HG03432 (cell line): ENCODE data around the gene THAP4.
A peak's percentile ranks its signal among the peaks of the same experiment; 100 is the strongest.

Experiments used
- ATAC-seq: cut with Tn5 transposase; IDR thresholded peaks from one replicate; pipeline ENCODE4 v1.9.1; 2021; ENCODE audit warnings: mild to moderate bottlenecking, moderate library complexity; ENCODE audit not compliant: unreplicated experiment

THAP4 gene

DNA sequence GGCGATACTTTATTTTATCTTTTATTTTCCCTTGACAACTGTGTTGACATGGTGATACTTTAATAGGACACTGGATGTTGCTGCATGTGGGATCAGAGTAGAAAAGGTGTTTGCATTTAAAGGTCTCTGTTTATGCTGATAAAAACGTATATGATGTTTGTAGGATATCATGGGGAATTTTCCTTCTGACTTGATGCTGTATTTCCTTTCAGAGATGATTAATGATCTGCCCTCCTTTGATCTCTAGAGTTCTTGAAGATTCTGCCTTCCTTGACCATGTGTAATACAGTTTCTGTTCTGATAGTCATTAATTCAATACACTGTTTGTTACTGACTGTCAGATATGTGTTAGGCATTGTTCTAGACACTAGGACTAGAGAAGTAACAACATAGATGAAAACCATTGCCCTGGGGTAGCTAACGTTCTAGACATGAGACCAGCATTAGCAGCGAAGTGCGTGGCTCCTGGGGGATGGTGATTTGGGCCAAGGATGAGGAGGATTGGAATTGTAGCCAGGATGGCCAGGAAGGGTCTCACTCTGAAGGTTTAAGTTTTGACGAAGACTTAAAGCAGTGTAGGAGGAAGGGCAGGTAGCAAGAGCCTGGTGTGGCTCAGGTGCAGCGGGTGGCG lies 3.3 kb upstream of the THAP4 start:
- ATAC-seq, result no peak

DNA sequence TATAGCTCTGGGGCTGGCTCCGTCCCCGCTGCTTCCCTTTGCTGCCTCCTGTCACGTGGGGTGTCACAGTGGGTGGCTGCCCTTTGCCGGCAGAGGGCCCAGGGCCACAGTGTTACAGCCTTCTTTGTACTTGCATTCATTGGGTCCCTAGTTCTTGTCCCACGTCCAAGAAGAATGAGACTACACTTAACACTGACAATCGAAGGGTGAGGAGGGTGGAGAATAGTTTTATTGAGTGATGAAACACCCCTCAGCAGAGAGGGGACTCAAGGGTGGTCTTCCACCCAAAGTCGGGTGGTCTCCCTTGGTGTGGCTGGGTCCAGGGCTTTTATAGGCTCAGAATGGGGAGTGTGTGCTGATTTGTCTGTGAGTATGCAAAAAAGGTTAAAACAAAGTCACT lies 2.4 kb upstream of the THAP4 start:
- no peak for ATAC-seq

DNA sequence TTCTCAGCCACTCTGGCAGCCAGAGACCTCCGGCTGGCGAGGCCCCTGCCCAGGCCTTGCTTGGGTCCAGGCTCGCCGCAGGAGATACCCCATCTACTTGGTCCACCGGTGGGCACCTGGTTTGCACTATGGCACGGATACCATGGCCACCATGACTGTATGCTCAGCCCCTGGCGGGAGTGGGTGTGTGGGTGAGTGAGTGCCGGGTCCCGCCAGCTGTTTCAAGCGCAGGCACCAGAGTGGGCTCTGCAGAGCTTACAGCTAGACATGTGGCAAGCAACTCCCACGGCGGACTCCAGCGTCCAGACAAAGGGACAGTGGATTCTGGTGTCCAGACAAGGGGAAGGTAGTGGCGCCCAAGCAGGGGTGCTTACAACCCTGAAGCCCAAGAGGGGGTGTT lies 2.0 kb upstream of the THAP4 start:
- no peak for ATAC-seq

DNA sequence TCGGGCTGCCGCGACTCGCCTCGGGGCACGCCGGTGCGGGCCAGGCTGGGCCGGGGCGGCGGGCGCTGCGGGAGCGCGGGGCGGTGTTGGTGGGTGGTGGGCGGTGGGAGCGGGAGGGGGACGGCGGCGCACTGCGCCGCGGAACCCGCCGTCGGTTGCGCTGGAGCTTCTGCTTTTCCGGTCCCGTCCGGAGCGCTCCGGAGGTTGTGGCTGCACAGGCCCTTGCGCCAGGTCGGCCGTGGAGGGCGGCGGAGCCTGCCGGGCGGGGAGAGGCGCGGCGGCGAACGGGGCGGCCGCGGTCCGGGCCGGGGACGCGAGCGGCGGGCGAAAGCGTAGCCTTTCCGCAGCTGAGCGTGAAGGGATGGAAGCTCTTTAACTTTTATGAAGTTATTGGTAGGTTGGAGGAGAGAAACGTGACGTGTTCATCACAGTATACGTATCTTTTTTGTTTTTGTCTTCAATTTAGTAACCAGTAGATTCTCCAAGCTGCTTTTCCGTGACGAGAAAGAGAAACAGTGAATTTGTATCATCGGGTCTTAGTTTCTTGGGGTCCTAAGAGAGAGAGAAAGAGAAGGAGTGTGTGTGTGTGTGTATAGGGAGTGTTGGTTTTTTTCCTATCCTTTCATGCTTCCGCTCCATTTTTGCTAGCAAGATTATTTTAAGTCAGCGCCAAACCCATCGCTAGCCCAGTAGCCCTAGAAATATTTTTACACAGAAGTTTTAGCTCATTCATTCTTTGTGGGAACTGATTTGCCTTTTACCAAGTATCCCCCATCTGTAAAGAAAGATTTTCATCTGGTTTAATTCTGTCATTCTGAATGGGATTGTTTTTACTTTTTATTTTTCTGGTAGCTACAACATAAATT lies 1.1 kb upstream of the THAP4 start:
- ATAC-seq, result peak; percentile 23

DNA sequence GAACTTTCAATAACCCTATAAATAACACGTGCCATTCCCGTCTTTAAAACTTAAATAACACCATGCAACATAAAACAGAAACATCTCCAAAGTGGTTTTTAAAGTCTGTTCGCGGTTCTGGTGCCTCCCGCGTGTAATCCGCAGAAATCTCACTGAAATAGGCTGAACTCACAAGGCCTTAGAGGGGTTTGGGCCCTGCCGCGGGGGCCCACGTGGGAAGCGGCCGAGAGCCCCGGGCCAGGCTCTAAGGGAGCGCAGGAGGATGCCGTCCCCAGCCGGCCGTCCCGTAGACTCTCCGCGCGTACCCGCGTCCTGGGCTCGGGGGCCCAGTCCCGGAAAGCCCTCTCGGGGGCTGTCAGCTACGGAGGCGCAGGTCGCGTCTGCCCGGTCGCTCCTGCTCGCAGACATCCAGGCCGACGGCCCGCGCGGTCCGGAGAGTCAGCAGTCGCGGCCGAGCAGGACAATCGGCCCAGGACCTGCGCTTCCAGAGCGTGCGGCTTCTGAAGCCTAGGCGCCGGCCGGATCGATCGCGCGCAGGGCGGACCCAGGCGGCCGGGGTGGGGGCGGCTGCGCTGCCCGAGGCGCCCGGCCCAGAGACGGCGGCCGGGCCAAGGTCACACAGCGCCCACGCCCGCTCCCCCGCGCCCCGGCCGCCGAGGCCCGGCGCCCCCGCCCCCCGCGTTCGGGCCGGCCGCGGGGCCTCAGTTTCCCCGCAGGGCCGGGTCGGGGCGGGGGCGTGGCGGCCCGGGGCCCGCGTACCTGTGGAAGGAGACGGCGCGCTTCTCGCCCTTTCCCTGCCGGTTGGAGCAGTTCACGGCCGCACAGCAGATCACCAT lies 558 bp downstream of the THAP4 start:
- peak; percentile 28 for ATAC-seq

DNA sequence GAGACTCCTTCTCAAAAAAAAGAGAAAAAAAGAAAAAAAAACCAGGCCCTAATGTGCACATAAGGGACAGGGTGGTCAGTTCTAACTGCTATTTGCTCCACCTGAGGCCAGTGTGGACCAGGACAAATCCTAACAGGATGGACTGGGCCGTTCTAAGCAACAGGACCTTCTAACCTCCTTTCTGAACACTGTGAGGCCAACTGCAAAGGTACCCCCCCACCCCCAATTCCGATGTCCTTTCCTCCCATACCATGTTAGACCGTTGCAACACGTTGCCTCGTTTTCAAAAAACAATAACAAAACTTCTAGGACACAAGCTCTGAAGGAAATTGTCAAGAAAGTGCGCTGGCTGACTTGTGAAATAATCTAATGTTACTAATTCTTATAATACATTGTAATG lies 1.2 kb downstream of the THAP4 start:
- ATAC-seq, result no peak

DNA sequence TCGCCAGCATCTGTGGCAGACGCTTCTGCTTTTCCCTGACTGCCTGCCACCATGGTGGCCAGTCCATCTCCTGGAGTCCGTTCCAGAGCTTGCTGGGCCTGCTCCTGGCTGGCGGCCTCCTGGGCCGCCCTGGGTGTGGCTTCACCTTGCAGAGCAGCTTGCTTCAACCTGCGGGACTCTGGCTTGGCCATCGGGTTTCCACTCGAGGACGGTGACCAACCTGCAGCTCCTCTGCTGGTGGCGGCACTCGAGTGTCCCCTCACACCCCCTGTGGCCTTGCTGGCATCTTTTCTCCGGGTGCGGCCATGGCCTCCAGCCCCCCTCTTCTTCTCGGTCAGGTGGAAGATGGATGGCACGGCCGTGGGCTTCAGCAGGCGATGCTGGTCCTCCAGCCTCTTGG lies 3.4 kb downstream of the THAP4 start:
- no peak for ATAC-seq

DNA sequence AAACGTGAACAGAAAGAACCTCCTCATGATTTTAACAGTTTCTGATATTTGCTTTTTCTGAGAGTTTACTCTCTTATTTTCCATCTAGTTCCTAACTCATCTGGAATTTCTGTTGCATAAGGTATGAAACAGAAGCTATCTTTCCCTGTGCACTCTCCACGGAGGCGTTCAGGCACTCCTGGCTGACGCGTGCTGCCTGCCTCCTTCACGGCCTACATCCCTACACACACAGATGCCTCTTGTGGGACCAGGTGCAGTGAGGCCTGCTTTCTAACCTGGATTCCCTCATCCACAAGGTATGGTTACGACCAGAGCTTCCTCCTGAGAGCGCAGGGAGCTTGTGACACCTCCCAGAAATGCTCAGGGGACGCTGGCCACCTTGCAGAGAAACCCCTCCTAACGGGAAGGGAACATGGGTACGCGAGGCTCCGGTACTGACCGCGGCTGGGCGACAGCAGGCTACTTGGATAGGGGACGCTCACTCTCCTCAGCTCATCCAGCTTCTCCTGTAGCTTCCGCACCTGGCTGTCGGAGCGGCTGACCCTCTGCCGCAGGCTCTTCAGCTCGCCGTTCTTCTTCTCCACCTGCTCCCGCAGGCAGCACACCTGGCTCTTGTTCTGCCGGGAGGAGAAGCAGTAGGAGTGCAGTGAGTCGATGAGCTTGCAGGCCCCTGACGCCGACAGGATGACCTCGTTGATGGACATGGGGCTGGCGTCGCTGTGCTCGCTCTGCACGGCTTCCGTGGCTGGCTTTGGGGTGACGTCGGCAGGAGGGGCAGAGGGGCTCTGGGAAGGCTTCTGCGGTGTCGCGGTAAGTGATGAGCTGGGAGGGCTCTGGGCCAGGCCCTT lies 4.3 kb downstream of the THAP4 start:
- no peak for ATAC-seq

DNA sequence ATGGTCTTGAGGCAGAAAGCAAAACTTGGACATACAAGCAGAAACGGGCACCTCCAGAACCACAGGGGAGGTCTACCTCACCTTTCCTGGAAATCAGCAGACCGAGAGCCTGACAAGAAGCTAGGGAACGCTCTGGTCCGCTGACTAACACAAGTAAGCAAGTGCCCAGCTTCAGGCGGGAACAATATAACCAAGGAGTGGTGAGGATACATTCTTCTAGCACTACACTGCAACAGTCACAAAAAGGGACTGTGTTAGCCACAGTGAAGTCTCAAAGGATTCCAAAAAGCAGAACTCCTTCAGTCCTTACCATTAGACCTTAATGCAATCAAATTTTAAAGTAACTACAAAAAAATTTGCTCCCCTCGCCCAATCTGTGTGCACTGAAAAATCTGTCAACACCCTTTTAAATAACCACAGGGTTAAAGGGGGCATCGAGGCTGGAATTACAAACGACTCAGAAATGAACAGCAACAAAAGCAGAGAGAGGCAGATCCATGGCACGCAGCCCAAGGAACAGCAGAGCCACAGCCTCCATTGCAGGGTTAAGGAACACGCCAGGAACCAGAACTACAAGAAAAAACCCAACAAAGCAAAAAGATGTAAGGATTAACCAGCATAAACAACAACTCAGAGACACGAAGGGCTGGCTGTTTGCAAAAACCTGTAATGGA lies 7.1 kb downstream of the THAP4 start:
- ATAC-seq, result no peak

DNA sequence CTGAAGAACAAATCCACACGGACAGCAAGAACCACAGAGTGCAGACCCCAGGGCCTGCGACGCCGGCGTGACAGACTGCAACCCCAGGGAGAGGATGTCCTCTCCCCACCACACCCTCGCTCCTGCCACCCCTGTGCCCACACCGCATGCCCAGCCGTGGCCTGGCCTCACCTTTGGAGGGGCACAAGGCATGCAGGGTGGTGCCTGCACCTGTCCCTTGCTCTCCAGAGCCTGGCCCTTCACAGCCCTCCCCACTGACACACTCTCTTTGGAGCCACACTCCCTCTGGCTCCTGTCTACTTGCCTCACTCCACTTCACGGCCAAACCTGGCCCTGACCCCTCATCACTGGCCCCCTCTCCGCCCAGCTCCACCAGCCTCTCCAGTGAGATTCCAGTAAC lies 9.3 kb downstream of the THAP4 start:
- no peak for ATAC-seq

DNA sequence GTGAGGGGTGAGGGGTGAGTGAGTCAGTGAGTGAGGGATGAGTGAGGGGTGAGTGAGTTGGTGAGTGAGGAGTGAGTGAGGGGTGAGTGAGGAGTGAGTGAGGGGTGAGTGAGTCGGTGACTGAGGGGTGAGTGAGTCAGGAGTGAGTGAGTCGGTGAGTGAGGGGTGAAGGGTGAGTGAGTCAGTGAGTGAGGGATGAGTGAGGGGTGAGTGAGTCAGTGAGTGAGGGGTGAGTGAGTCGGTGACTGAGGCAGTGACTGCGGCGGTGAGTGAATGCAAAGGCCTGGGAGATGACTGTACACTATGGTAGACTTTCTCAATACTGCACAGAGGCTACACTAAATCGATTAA lies 16.6 kb downstream of the THAP4 start:
- ATAC-seq, result no peak

DNA sequence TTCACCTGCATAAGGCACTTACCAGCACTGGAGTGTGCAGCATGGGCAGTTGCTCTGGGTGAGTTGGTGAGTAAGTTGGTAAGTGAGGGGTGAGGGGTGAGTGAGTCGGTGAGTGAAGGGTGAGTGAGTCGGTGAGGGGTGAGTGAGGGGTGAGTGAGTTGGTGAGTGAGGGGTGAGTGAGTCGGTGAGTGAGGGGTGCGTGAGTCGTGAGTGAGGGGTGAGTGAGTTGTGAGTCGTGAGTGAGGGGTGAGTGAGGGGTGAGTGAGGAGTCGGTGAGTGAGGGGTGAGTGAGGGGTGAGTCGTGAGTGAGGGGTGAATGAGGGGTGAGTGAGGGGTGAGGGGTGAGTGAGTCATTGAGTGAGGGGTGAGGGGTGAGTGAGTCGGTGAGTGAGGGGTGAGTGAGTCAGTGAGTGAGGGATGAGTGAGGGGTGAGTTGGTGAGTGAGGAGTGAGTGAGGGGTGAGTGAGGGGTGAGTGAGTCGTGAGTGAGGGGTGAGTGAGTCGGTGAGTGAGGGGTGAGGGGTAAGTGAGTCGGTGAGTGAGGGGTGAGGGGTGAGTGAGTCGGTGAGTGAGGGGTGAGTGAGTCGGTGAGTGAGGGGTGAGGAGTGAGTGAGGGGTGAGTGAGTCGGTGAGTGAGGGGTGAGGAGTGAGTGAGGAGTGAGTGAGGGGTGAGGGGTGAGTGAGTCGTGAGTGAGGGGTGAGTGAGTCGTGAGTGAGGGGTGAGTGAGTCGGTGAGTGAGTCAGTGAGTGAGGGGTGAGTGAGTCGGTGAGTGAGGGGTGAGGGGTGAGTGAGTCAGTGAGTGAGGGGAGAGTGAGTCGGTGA lies 17.1 kb downstream of the THAP4 start:
- no peak for ATAC-seq

DNA sequence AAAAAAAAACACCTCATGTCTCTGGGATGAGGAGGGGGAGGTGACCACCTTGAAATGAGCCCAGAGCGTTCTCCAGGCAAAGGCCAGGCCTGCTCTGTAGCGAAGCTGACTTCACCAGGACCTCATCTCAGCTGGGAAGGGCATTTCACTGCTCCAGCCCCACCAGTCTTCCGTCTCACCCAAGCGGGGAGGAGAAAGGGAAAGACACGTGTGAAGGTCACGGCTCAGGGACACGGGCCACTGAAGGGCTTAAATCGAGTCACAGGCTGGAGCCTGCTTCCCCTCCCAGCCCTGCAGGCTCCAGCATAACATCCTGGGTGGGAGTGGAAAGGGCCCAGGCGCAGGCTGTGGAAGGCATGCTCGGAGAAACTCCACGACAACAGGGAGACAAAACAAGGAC lies 18.1 kb downstream of the THAP4 start:
- no peak for ATAC-seq

DNA sequence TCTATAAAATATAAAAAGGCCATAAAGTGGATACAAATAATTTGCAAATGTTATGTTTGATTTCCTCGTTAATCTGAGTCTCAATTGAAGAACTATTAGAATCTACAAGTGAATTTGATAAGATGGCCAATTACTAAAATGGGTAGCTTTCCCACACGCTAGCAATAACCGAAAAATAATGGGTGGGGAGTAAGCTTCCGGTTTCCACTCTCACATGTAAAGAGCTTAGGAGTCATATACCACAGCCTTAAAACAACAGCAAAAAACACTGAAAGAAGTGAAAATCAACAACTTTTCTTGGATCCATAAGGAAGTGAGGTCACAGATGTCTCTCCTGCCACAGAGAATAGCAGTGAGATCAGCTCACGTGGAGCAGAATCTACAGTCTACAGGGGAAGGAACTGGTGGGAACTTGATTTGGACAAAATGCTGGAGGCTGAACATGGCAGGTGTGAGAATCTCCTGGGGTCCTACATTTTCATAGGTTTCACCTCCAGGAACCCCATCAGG lies 18.6 kb downstream of the THAP4 start:
- no peak for ATAC-seq

DNA sequence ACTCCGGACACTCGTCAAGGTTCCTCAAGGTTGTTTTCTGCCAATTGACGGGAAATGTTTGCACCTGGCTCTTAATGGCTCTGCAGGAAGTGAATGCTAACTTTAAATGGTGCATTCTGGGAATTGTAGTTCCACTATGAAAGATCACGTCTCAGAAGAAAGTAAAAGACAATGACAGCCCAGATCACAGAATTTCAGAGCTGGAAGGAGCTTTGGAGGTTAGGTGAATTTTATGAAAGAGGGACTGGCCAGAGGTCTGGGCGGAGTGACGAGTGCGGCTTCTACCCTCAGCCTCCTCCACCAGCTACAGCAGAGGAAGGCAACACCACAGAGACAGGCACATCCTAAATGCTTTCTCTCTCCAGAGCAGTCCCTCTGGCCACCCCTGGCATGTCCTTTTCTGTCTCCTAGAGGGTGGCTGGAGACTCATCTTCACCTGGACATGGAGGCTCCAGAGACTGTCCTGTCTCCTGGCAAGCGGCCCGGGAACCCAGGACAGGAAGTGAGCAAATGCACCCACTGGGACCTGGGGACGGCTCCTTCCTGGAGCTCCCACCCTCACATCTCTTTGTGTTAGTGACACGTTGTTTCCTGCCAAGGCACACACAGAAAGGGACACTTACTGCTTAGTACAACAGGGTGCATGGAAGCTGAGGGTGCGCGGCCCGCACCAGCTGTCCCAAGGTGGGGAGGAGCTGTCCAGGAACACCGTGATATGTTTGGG lies 19.4 kb downstream of the THAP4 start:
- peak; percentile 60 for ATAC-seq

DNA sequence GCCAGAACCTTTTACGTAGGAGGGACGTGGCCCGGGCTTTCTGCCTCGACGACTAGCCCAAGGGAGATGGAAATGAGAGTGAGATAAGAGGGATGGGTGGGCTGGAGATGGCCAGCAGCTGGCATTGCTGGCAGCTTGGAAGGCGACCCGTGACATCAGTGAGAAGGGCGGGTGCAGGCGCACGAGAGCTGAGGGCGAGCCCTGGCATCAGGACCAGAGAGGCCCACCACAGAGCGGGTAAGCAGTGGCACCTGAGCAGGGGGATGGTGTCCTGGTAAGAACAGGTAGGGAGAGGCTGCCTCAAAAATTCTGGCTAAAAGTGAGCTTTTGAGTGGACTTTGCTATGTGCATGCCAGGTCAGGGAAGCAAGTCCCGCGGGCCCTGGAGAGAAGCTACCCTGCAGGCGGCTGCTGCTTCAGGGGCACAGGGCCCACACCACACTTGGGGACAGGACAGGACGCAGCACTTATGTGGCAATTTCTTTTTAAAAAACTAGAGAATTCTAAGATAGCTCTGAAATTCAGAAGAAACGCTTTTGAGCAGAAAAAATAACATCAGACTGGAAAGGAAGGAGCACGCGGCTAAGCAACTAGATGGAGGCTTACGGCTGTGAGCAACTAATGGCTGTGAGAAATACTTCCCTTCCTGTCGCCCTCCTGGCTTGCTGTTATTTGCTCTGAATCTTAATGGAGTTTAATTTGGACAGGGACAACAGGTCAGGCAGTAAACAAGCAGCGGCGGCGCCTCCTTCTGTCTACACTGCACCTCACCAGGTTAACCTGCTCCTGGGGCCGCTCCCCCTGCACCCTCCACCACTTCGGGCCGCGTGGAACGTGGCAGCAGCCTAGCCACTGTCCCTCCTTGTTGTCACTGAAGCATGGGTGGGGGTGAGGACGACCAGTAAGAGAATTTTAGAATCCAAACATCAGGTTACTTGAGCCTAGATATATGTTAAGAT lies 20.5 kb downstream of the THAP4 start:
- ATAC-seq, result no peak

DNA sequence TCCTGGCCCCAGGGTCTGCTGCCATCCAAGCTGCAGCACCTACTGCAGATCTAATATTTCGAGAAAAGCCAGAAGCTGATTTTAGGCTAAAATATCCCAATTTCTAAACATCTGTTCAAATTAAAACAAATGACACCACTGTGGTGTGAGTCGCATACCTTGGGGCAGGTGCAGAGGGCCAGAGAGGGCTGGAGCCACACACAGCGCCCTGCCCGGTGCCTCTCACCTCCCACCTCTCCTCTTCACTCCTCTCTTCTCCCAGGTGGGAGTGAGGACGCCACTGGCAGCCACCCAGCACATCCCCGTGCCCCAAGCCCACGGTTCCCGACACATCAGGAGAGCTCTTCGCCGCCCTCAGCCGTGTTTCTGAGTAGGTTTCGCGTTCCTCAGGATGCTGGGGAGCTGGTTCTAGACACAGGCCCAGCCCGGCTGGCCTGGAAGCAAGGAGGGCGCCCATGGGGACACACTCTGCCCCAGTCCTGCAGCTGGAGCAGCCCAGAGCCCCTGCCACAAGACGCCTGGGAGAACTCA lies 21.4 kb downstream of the THAP4 start:
- ATAC-seq, result no peak
